GM18873 (cell line): Measurements from ENCODE around the gene TMEM150A.
"Not testable (repeated sequence)": the region's sequence is repeated elsewhere in the genome, so short reads cannot be mapped to it uniquely, and the experiment has no call there.

Source experiments
- ATAC-seq: cut with Tn5 transposase; IDR thresholded peaks from one replicate; pipeline ENCODE4 v1.9.1; 2021; ENCODE audit warnings: mild to moderate bottlenecking, moderate library complexity, moderate number of reproducible peaks; ENCODE audit not compliant: unreplicated experiment, low FRiP score

Gene TMEM150A

GRCh38 chr2:85602476-85603234 is at the start of gene TMEM150A:
Gene TMEM150A, minus strand, starts transcription at chr2:85602698. Its CDS starts 750 bp downstream, at chr2:85601948.
- ATAC-seq, result peak; percentile 82

- no peak for ATAC-seq
These were observed 49.6 kb upstream of the TMEM150A start for GRCh38 chr2:85652056-85652455.

GRCh38 chr2:85651097-85651496 is 48.6 kb upstream of the TMEM150A start:
- ATAC-seq, result no peak

GRCh38 chr2:85650456-85650855 is 48.0 kb upstream of the TMEM150A start:
- ATAC-seq, result no peak

GRCh38 chr2:85649201-85650190 is 47.0 kb upstream of the TMEM150A start:
- ATAC-seq, result no peak

- ATAC-seq, result no peak
These were observed 46.1 kb upstream of the TMEM150A start for GRCh38 chr2:85648619-85649018.

GRCh38 chr2:85647823-85648526 is 45.5 kb upstream of the TMEM150A start:
- no peak for ATAC-seq

- no peak for ATAC-seq
These were observed 43.7 kb upstream of the TMEM150A start for GRCh38 chr2:85646166-85646565.

- no peak for ATAC-seq
These were observed 42.4 kb upstream of the TMEM150A start for GRCh38 chr2:85644909-85645308.

- ATAC-seq, result no peak
These were observed 40.2 kb upstream of the TMEM150A start for GRCh38 chr2:85642725-85643124.

GRCh38 chr2:85635636-85636035 is 33.1 kb upstream of the TMEM150A start:
- ATAC-seq, result no peak

- ATAC-seq, result no peak
These were observed 32.5 kb upstream of the TMEM150A start for GRCh38 chr2:85635011-85635410.

- ATAC-seq, result no peak
These were observed 28.8 kb upstream of the TMEM150A start for GRCh38 chr2:85631316-85631715.

GRCh38 chr2:85628658-85629057 is 26.2 kb upstream of the TMEM150A start:
- ATAC-seq, result no peak

- no peak for ATAC-seq
These were observed 21.5 kb upstream of the TMEM150A start for GRCh38 chr2:85623991-85624390.

- ATAC-seq, result no peak
These were observed 18.8 kb upstream of the TMEM150A start for GRCh38 chr2:85621338-85621737.

- no peak for ATAC-seq
These were observed 17.1 kb upstream of the TMEM150A start for GRCh38 chr2:85619617-85620016.

- ATAC-seq, result not testable (repeated sequence)
These were observed 15.2 kb upstream of the TMEM150A start for GRCh38 chr2:85617723-85618122.

GRCh38 chr2:85615413-85615728 is 12.9 kb upstream of the TMEM150A start:
- no peak for ATAC-seq

- ATAC-seq, result not testable (repeated sequence)
These were observed 12.3 kb upstream of the TMEM150A start for GRCh38 chr2:85614757-85615156.
